Calu3 (cell line): Measurements from ENCODE around the gene SNX12. TPM values are rescaled to one million over a fixed set of nuclear protein-coding genes. Genes with fewer than 3 reads are reported as not detected.

Experiments
- BruUV-seq: library from RNA; stranded (reverse); fragments of 400-500 nt; replicated peaks from 2 replicates; lab custom pipeline; 2021; lab: Mats Ljungman, UMichigan
- CTCF ChIA-PET: fragments of 300-600 bp; sonication (Branson Sonifier 250); formaldehyde crosslinking; loops from one replicate; lab custom pipeline; 2022; ENCODE audit warnings: antibody characterized with exemption; lab: Charles Lee
- DNase-seq: peaks from one replicate; pipeline ENCODE4 v3.0.0; 2022
- H3K27ac Mint-ChIP-seq: one replicate; pipeline ENCODE4 v1.8.0; 2022; ENCODE audit warnings: mixed read lengths; ENCODE audit not compliant: unreplicated experiment
- H3K27me3 Mint-ChIP-seq: one replicate; pipeline ENCODE4 v1.8.0; 2022; ENCODE audit warnings: mixed read lengths; ENCODE audit not compliant: unreplicated experiment
- H3K36me3 Mint-ChIP-seq: one replicate; pipeline ENCODE4 v1.8.0; 2022; ENCODE audit warnings: mild to moderate bottlenecking, moderate library complexity, mixed read lengths; ENCODE audit not compliant: insufficient read depth, unreplicated experiment
- H3K4me1 Mint-ChIP-seq: one replicate; pipeline ENCODE4 v1.8.0; 2022; ENCODE audit warnings: mild to moderate bottlenecking, low read depth, mixed read lengths; ENCODE audit not compliant: unreplicated experiment
- H3K4me3 Mint-ChIP-seq: one replicate; pipeline ENCODE4 v1.8.0; 2022; ENCODE audit warnings: mild to moderate bottlenecking, low read depth, moderate library complexity, mixed read lengths; ENCODE audit not compliant: unreplicated experiment
- H3K9me3 Mint-ChIP-seq: one replicate; pipeline ENCODE4 v1.8.0; 2022; ENCODE audit warnings: low read depth, mixed read lengths; ENCODE audit not compliant: unreplicated experiment
- intact Hi-C: fragments of 100-400 bp; cut with micrococcal nuclease; formaldehyde crosslinking; loops from one replicate; pipeline ENCODE4 v1.10.0; 2022; ENCODE audit not compliant: unreplicated experiment
- total RNA-seq: library from RNA; stranded (reverse); gene quantifications from 2 replicates; pipeline ENCODE4 v1.2.3, GENCODE V29; 2022
- TF ChIP-seq, protein P1 (sequence below): fragments of 200-600 bp; IDR thresholded peaks from one replicate; pipeline ENCODE4 v1.8.0; 2022; ENCODE audit warnings: antibody characterized with exemption; ENCODE audit not compliant: unreplicated experiment

Gene SNX12
- total RNA-seq, 1 experiment from 2014 or later, result 82.7 TPM

DNA sequence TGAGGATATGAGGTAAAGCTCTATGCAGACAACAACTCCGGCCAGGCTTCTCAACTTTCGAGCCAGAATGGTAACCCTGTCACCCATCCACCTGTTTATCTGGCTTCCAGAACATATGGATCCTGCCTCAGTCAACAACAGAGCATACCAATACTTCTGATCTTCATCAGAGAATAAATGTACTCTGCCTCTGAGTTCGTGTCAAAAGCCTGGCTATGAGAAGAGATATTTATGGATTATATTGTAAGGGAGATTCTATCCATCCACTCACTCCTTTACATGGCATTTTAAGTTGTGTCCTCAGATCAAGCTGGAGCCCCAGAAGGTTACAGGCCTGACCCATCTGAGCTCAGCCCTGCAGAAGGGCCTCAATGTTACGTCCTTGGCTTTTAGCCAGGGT lies 17.8 kb upstream of the SNX12 start:
- TF ChIP-seq, protein P1, sequence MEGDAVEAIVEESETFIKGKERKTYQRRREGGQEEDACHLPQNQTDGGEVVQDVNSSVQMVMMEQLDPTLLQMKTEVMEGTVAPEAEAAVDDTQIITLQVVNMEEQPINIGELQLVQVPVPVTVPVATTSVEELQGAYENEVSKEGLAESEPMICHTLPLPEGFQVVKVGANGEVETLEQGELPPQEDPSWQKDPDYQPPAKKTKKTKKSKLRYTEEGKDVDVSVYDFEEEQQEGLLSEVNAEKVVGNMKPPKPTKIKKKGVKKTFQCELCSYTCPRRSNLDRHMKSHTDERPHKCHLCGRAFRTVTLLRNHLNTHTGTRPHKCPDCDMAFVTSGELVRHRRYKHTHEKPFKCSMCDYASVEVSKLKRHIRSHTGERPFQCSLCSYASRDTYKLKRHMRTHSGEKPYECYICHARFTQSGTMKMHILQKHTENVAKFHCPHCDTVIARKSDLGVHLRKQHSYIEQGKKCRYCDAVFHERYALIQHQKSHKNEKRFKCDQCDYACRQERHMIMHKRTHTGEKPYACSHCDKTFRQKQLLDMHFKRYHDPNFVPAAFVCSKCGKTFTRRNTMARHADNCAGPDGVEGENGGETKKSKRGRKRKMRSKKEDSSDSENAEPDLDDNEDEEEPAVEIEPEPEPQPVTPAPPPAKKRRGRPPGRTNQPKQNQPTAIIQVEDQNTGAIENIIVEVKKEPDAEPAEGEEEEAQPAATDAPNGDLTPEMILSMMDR, result no peak
- BruUV-seq, result no TSS peak
- Mint-ChIP-seq H3K36me3 (no peaks in the 10 kb centered on the region), H3K4me1 (peaks cover 8% of the 10 kb centered on the region), H3K4me3 (no peak overlapping the region), H3K27me3 (no peaks in the 10 kb centered on the region), H3K9me3 (no peaks in the 10 kb centered on the region), H3K27ac (no peak overlapping the region)
- no peak for DNase-seq
- CTCF ChIA-PET, result no interaction called here
- intact Hi-C loops, result no loop called here

DNA sequence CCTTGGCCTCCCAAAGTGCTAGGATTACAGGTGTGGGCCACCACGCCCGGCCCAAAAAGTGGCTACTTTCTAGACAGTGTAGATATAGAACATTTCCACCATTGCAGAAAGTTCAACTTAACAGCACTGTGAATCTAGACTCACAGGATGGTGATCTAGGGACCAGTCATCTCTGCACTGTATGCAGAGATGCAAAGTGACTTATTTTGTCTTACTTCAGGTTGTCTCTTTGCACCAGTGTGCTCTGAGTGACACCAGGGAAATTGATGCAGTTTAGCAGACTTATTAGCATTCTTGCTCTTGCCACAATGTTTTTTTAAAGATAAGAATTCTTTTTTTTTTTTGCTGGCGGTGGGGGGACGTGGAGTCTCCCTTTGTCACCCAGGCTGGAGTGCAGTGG lies 14.7 kb upstream of the SNX12 start:
- TF ChIP-seq, protein P1, result no peak
- DNase-seq, result no peak
- intact Hi-C loops, result no loop called here
- H3K27ac Mint-ChIP-seq, result no peak overlapping the region
- no peak overlapping the region for H3K4me3 Mint-ChIP-seq
- peaks cover 9% of the 10 kb centered on the region for H3K4me1 Mint-ChIP-seq
- CTCF ChIA-PET, result no interaction called here
- H3K9me3 Mint-ChIP-seq, result no peaks in the 10 kb centered on the region
- peaks cover 17% of the 10 kb centered on the region for H3K27me3 Mint-ChIP-seq
- H3K36me3 Mint-ChIP-seq, result no peaks in the 10 kb centered on the region
- no TSS peak for BruUV-seq

DNA sequence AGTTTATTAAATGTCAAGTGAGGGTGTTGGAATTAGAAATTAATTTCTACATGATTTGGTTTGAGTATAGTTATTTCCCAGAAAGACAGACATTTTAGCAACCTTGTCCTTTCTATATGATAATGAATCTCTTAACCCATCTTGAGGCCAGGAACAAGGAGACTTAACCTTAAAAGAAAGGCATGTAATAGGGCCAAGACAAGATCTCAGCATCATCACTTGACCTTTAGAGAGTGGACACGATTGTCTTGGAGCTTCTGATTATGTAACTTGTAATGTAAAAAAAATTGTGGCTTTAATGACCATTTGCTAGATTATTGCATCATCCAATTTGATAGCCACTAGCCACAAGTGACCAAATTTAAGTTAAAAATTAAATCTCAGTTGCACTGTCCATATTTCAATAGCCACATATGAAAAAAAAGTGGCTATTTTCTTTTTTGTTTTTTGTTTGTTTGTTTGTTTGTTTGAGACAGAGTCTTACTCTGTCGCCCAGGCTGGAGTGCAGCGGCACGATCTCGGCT lies 14.1 kb upstream of the SNX12 start:
- Mint-ChIP-seq H3K27ac (no peak overlapping the region), H3K9me3 (no peaks in the 10 kb centered on the region), H3K36me3 (no peaks in the 10 kb centered on the region), H3K4me3 (no peak overlapping the region), H3K27me3 (peaks cover 20% of the 10 kb centered on the region), H3K4me1 (peaks cover 9% of the 10 kb centered on the region)
- no peak for DNase-seq
- intact Hi-C loops, result no loop called here
- no TSS peak for BruUV-seq
- TF ChIP-seq, protein P1, result no peak
- CTCF ChIA-PET, result interaction anchor here (0.6 kb wide), 1 partner anchor 8 kb away, joined by 3 read pairs; no protein-coding TSS in a partner anchor

DNA sequence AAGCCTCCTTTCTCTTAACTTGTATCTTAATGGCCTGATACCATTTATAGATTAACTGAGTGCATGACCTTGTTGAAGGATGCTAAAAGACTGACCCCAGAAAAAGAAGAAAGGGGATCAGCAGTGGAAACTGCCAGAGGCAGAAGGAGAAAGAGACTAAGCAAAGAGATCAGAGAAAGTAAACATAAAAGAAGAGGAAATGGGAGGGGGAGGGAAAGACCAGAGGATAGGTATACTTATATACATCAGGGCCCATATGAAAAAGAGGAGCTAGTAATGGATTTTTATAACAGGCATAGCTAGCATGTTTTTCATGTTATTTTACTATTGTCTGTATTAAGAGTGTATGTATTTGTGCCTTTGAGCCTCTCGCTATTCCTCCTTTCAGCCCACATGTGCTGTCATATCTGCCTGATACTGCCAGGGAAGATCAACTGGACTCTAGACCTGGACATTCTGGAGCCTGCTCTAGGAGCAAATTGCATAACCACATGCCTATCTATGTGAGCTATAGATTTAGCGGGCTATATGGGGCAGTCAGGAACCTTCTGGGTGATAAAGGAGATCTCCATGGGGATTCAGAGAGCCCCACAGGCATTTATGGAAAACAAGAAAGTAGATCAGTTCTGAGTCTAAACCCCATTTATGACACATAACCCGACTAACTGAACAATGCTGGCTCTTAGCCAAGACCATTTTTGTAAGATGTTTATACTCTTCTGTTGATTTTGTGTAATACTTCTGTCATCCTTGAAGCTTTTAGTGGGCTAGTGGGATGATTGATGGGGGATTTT lies 13.4 kb upstream of the SNX12 start:
- no peak for DNase-seq
- Mint-ChIP-seq H3K4me1 (peaks cover 9% of the 10 kb centered on the region), H3K36me3 (no peaks in the 10 kb centered on the region), H3K27ac (no peak overlapping the region), H3K9me3 (no peaks in the 10 kb centered on the region), H3K4me3 (no peak overlapping the region), H3K27me3 (peaks cover 20% of the 10 kb centered on the region)
- TF ChIP-seq, protein P1, result no peak
- intact Hi-C loops, result no loop called here
- BruUV-seq, result no TSS peak
- CTCF ChIA-PET, result interaction anchor here (0.6 kb wide), 1 partner anchor 9 kb away, joined by 3 read pairs; no protein-coding TSS in a partner anchor
